Chondrocyte (in vitro differentiated cells): ENCODE results near the gene CDH12. TPM values are rescaled to one million over a fixed set of nuclear protein-coding genes. Genes with fewer than 3 reads are reported as not detected.
"Not testable (repeated sequence)": the region's sequence is repeated elsewhere in the genome, so short reads cannot be mapped to it uniquely, and the experiment has no call there.

Source experiments
- DNase-seq: peaks from one replicate; pipeline ENCODE4 v3.0.0; 2021; ENCODE audit warnings: mixed read lengths, low spot score
- H3K27ac Mint-ChIP-seq: one replicate; pipeline ENCODE4 v1.8.0; 2021; ENCODE audit warnings: mild to moderate bottlenecking, moderate library complexity, mixed read lengths; ENCODE audit not compliant: unreplicated experiment
- H3K27me3 Mint-ChIP-seq: 2 replicates; pipeline ENCODE4 v1.8.0; 2021; ENCODE audit warnings: low read depth, mixed read lengths
- H3K36me3 Mint-ChIP-seq: 2 replicates; pipeline ENCODE4 v1.8.0; 2021; ENCODE audit warnings: low read depth, mixed read lengths
- H3K4me1 Mint-ChIP-seq: 2 replicates; pipeline ENCODE4 v1.8.0; 2021; ENCODE audit warnings: low read depth, mild to moderate bottlenecking, mixed read lengths
- H3K4me3 Mint-ChIP-seq: one replicate; pipeline ENCODE4 v1.8.0; 2021; ENCODE audit warnings: mild to moderate bottlenecking, moderate library complexity, mixed read lengths; ENCODE audit not compliant: unreplicated experiment
- H3K9me3 Mint-ChIP-seq: 2 replicates; pipeline ENCODE4 v1.8.0; 2021; ENCODE audit warnings: low read depth, mixed read lengths
- CTCF ChIP-seq: fragments of 200-600 bp; sonication (generic); IDR thresholded peaks from 2 replicates; pipeline ENCODE4 v1.5.0; 2021; ENCODE audit warnings: antibody characterized with exemption, mild to moderate bottlenecking, moderate library complexity
- total RNA-seq: library from RNA; stranded (reverse); gene quantifications from 3 replicates; pipeline ENCODE4 v1.2.1, GENCODE V29; 2021

Gene CDH12
- total RNA-seq, 1 donor from 2014 or later: not detected

GRCh38 chr5:22278164-22278563, 575.0 kb downstream of the CDH12 start:
- Mint-ChIP-seq H3K4me3 (no peak overlapping the region), H3K36me3 (no peaks in the 10 kb centered on the region), H3K27ac (no peak overlapping the region), H3K27me3 (no peaks in the 10 kb centered on the region), H3K4me1 (no peaks in the 10 kb centered on the region), H3K9me3 (peaks cover 12% of the 10 kb centered on the region)
- no peak for DNase-seq
- no peak for TF ChIP-seq CTCF

- DNase-seq: no peak
- H3K27me3 Mint-ChIP-seq: no peaks in the 10 kb centered on the region
These were observed 576.1 kb downstream of the CDH12 start for GRCh38 chr5:22277006-22277405.

GRCh38 chr5:22265855-22266254, 587.3 kb downstream of the CDH12 start:
- H3K9me3 Mint-ChIP-seq, H3K4me3 Mint-ChIP-seq, H3K4me1 Mint-ChIP-seq, DNase-seq, H3K36me3 Mint-ChIP-seq, H3K27ac Mint-ChIP-seq, H3K27me3 Mint-ChIP-seq: not testable (repeated sequence)

More at GRCh38 chr5:22277006-22277405, 576.1 kb downstream of the CDH12 start:
- Mint-ChIP-seq H3K9me3 (peaks cover 13% of the 10 kb centered on the region), H3K36me3 (no peaks in the 10 kb centered on the region), H3K4me1 (no peaks in the 10 kb centered on the region), H3K4me3 (no peak overlapping the region), H3K27ac (no peak overlapping the region)
- no peak for TF ChIP-seq CTCF

GRCh38 chr5:22258139-22258538, 595.0 kb downstream of the CDH12 start:
- no peak overlapping the region for H3K4me3 Mint-ChIP-seq
- no peak for DNase-seq
- H3K4me1 Mint-ChIP-seq: no peaks in the 10 kb centered on the region
- no peak for TF ChIP-seq CTCF
- H3K27ac Mint-ChIP-seq: no peak overlapping the region
- no peaks in the 10 kb centered on the region for H3K36me3 Mint-ChIP-seq
- H3K9me3 Mint-ChIP-seq: peaks cover 2% of the 10 kb centered on the region
- peaks cover 4% of the 10 kb centered on the region for H3K27me3 Mint-ChIP-seq

GRCh38 chr5:22250528-22250927, 602.6 kb downstream of the CDH12 start:
- H3K4me3 Mint-ChIP-seq: no peak overlapping the region
- TF ChIP-seq CTCF: no peak
- H3K36me3 Mint-ChIP-seq: no peaks in the 10 kb centered on the region
- DNase-seq: no peak
- no peaks in the 10 kb centered on the region for H3K4me1 Mint-ChIP-seq
- peaks cover 12% of the 10 kb centered on the region for H3K27me3 Mint-ChIP-seq
- H3K27ac Mint-ChIP-seq: no peak overlapping the region
- no peaks in the 10 kb centered on the region for H3K9me3 Mint-ChIP-seq

- H3K36me3 Mint-ChIP-seq: no peaks in the 10 kb centered on the region
- no peak overlapping the region for H3K4me3 Mint-ChIP-seq
- no peak for DNase-seq
- H3K27ac Mint-ChIP-seq: no peak overlapping the region
- H3K4me1 Mint-ChIP-seq: no peaks in the 10 kb centered on the region
- no peaks in the 10 kb centered on the region for H3K9me3 Mint-ChIP-seq
- peaks cover 12% of the 10 kb centered on the region for H3K27me3 Mint-ChIP-seq
- TF ChIP-seq CTCF: no peak
These were observed 603.9 kb downstream of the CDH12 start for GRCh38 chr5:22249209-22249729.
